Spleen (tissue), 11 donors: ENCODE results near the gene PGAP2. TPM values are rescaled to one million over a fixed set of nuclear protein-coding genes. Genes with fewer than 3 reads are reported as not detected.

Source experiments
- DNase-seq: peaks from one replicate; pipeline ENCODE4 v3.0.0-alpha.2; 2020
- H3K27ac ChIP-seq, 8 donors: fragments of 200-600 bp; sonication (generic) in 7 of 8; 1 replicate in 4 of 8; 2 replicates in 4 of 8; pipeline versions ENCODE4 v1.5.0 to v1.8.0; 2016 to 2021; ENCODE audit warnings: inconsistent platforms in 4 of 8, mild to moderate bottlenecking in 4 of 8, moderate library complexity in 1 of 8
- H3K27me3 ChIP-seq, 7 donors: fragments of 200-600 bp; sonication (generic) in 6 of 7; replicated peaks in 1 of 7; 1 replicate in 4 of 7; 2 replicates in 3 of 7; pipeline versions ENCODE4 v1.5.0 to v1.8.0; 2016 to 2021; ENCODE audit warnings: inconsistent platforms in 3 of 7, mild to moderate bottlenecking in 1 of 7
- H3K36me3 ChIP-seq, 6 donors: fragments of 200-600 bp; sonication (generic) in 5 of 6; 1 replicate in 4 of 6; 2 replicates in 2 of 6; pipeline versions ENCODE4 v1.5.0 to v1.8.0; 2016 to 2021; ENCODE audit warnings: inconsistent platforms in 2 of 6
- H3K4me1 ChIP-seq, 6 donors: fragments of 200-600 bp; sonication (generic) in 5 of 6; 1 replicate in 3 of 6; 2 replicates in 3 of 6; pipeline versions ENCODE4 v1.5.0 to v1.8.0; 2016 to 2021; ENCODE audit warnings: inconsistent platforms in 3 of 6
- H3K4me3 ChIP-seq, 8 donors: fragments of 200-600 bp; sonication (generic) in 7 of 8; 1 replicate in 4 of 8; 2 replicates in 4 of 8; pipeline versions ENCODE4 v1.5.0 to v1.8.0; 2016 to 2021; ENCODE audit warnings: inconsistent platforms in 4 of 8, mild to moderate bottlenecking in 4 of 8, moderate library complexity in 2 of 8
- H3K9me3 ChIP-seq, 8 donors: fragments of 200-600 bp; sonication (generic) in 7 of 8; 1 replicate in 4 of 8; 2 replicates in 4 of 8; pipeline versions ENCODE4 v1.5.0 to v1.8.0; 2016 to 2021; ENCODE audit warnings: inconsistent platforms in 4 of 8
- POLR2A ChIP-seq, 3 donors: fragments of 450-650 bp; IDR thresholded peaks; one replicate each; pipeline ENCODE4 v1.5.1; 2017; ENCODE audit warnings: antibody characterized with exemption in 3 of 3, mild to moderate bottlenecking in 1 of 3
- POLR2AphosphoS5 ChIP-seq, 3 donors: sonication (generic); formaldehyde crosslinking; IDR thresholded peaks; one replicate each; pipeline ENCODE4 v1.5.1; 2017; ENCODE audit warnings: antibody characterized with exemption in 3 of 3
- WGBS, 5 donors: extraction: QIAGEN DNeasy Blood & Tissue Kit in 3 of 5; methylation state at CpG; one replicate each; pipeline versions ENCODE4 v1.1.5 to v1.1.7; 2013 to 2018; 5-methylcytosine and 5-hydroxymethylcytosine counted together
- intact Hi-C: fragments of 100-400 bp; cut with DNase I; formaldehyde crosslinking; loops from one replicate; pipeline ENCODE4 v1.15.0; 2023; ENCODE audit warnings: low total_unique reads
- polyA plus RNA-seq, 3 donors: library from polyadenylated mRNA; stranded (reverse); fragments of 200-250 nt; gene quantifications; one replicate each; pipeline ENCODE4 v1.2.1, GENCODE V29; 2013
- total RNA-seq, 7 donors: library from RNA; depleted of rRNA in 3 of 7; stranded (reverse); fragments of >200 nt in 3 of 7; fragmentation: NEBNext Ultra II Directional in 4 of 7; extraction: Animal tissue kit (Norgen Biotek cat#: 25700) in 4 of 7; gene quantifications; one replicate each; pipeline versions ENCODE4 v1.1.0 to v1.2.1, GENCODE V29; 2016 to 2021
- TF ChIP-seq, protein P1 (sequence below), 11 experiments: fragments of 200-600 bp in 7 of 11; fragments of 450-650 bp in 4 of 11; sonication (generic) in 4 of 11; IDR thresholded peaks in 8 of 11; conservative IDR thresholded peaks in 3 of 11; 1 replicate in 7 of 11; 2 replicates in 4 of 11; pipeline versions ENCODE4 v1.4.0 to v1.8.0; 2016 to 2021; ENCODE audit warnings: antibody characterized with exemption in 11 of 11, inconsistent platforms in 4 of 11, mild to moderate bottlenecking in 1 of 11
- donor health status: healthy with polysubstance abuse.
- donor health status: DM: no; HTN: no; CAD: no; lungs with moderate emphysema.
- donor health status: DM: no; HTN: no; CAD: no.
- donor health status: Bipolar disorder and iron deficiency.
- donor health status: healthy.
- donor health status: DM: no; HTN: no; CAD: no.
- donor health status: DM: yes; HTN: yes; CAD: no.

Gene PGAP2
- total and polyA plus RNA-seq, 10 donors, result 10.7 to 22.2 (median 15.0) TPM

DNA sequence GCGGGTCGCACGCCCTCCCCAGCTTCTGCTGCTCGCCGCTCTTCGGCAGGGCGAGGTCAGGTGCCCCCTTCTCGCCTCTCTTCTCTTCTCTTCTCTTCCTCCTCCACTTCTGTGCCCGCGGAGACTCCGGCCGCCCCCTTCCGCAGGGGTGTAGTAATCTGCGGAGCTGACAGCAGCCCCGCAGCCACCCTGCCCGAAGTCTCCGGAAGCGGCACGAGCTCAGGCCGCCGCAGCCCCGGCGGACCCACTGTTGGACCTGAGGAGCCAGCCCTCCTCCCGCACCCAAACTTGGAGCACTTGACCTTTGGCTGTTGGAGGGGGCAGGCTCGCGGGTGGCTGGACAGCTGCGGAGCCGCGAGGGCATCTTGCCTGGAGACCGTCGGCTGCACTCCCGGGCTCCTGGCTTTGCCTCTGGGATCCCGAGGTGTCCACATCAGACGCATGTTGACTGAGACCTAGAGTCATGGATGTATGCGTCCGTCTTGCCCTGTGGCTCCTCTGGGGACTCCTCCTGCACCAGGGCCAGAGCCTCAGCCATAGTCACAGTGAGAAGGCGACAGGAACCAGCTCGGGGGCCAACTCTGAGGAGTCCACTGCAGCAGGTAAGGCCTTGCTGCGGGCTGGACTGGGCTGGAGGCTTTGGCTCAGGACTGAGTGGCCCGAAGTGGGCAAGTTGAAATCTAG lies 47.6 kb downstream of the PGAP2 start:
- Histone ChIP-seq H3K4me3 (peak overlapping the region; percentile 85 to 94 (median 92)), H3K4me1 (peaks cover 41 to 77% (median 69%) of the 10 kb centered on the region in 6 donors), H3K27ac (peak overlapping the region; percentile 85 to 100 (median 98)), H3K27me3 (no peaks in the 10 kb centered on the region), H3K9me3 (no peaks in the 10 kb centered on the region), H3K36me3 (no peaks in the 10 kb centered on the region)
- intact Hi-C loops, result loop anchor here (2.0 to 5.0 kb wide), 2 partner anchors 91 to 217 kb away; no protein-coding TSS in a partner anchor
- TF ChIP-seq, protein P1, sequence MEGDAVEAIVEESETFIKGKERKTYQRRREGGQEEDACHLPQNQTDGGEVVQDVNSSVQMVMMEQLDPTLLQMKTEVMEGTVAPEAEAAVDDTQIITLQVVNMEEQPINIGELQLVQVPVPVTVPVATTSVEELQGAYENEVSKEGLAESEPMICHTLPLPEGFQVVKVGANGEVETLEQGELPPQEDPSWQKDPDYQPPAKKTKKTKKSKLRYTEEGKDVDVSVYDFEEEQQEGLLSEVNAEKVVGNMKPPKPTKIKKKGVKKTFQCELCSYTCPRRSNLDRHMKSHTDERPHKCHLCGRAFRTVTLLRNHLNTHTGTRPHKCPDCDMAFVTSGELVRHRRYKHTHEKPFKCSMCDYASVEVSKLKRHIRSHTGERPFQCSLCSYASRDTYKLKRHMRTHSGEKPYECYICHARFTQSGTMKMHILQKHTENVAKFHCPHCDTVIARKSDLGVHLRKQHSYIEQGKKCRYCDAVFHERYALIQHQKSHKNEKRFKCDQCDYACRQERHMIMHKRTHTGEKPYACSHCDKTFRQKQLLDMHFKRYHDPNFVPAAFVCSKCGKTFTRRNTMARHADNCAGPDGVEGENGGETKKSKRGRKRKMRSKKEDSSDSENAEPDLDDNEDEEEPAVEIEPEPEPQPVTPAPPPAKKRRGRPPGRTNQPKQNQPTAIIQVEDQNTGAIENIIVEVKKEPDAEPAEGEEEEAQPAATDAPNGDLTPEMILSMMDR (IDR thresholded peaks at IDR 0.05 in 8 of 11, conservative IDR thresholded peaks at IDR 0.05 in 3 of 11), result peak in 1 of 11 experiments; percentile 19
- peak; percentile 40 to 83 (median 62) for TF ChIP-seq POLR2AphosphoS5 (IDR thresholded peaks at IDR 0.05)
- no peak for TF ChIP-seq POLR2A (IDR thresholded peaks at IDR 0.05)
- peak; percentile 95 for DNase-seq
- WGBS, 5 donors, result 1 to 2% (median 2%) methylated on average over 26 to 40 of the region's 40 CpGs

DNA sequence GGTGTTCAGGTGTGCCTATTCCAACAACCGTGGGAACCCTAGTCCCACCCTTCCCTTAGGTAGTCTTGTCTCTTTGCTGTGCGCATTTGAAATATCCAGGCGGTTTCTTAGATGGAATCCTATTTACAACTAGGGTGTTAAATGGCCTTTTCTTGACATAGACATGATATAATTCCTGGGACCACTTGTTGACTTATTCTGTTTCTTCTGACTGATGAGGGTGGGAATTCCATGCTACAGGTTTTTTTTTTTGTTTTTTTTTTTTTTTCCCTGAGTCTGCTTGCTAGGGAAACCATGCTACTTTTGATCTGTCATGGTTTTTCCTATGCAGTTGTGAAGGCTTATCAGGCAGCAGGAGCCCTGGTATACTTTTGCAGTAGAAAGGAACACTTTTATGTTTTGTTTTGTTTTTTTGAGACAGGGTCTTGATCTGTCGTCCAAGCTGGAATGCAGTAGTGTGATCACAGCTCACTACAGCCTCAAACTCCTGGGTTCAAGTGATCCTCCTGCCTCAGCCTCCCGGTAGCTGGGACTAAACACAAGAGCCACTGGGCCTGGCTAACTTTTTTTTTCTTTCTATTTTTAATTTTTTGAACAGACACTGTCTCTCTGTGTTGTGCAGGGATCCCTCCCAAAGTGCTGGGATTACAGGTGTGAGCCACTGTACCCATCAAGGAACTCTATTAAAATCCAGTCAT lies 48.6 kb downstream of the PGAP2 start:
- 50 to 69% (median 57%) methylated on average over 5 of the region's 5 CpGs for WGBS, 5 donors
- Histone ChIP-seq H3K27ac (peak overlapping the region; percentile 85 to 100 (median 98)), H3K9me3 (no peaks in the 10 kb centered on the region), H3K4me1 (peaks cover 48 to 88% (median 80%) of the 10 kb centered on the region in 6 donors), H3K27me3 (no peaks in the 10 kb centered on the region), H3K4me3 (peak overlapping the region; percentile 85 to 94 (median 92)), H3K36me3 (no peaks in the 10 kb centered on the region)
- TF ChIP-seq POLR2A (IDR thresholded peaks at IDR 0.05) (no peak), POLR2AphosphoS5 (IDR thresholded peaks at IDR 0.05) (no peak)
- TF ChIP-seq, protein P1 (IDR thresholded peaks at IDR 0.05 in 8 of 11, conservative IDR thresholded peaks at IDR 0.05 in 3 of 11), result no peak
- intact Hi-C loops, result loop anchor here (5.0 kb wide), 1 partner anchor 90 kb away; no protein-coding TSS in a partner anchor
- no peak for DNase-seq

DNA sequence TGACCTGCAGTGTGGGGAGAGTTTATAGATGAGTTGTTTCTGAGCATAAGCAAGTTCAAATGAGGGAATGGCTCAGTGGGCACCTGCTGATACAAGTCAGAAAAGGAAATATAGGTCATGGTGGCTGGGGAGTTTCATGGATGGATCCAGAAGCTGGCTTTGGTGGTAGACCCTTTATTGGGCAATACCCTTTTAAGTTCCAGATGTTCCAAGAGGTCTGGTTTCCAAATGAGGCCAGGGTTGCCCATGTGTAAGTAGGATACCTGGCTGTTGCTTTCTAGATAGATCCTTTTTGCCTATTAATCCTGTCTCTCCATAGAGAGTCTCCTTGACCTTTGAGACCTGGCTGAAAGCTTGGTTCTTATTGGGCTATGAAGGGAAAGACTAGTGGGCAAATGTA lies 49.3 kb downstream of the PGAP2 start:
- Histone ChIP-seq H3K4me1 (peaks cover 48 to 91% (median 84%) of the 10 kb centered on the region in 6 donors), H3K9me3 (no peaks in the 10 kb centered on the region), H3K4me3 (peak overlapping the region in 6 of 8 donors; percentile 85 to 94 (median 92)), H3K27me3 (no peaks in the 10 kb centered on the region), H3K27ac (peak overlapping the region in 5 of 8 donors; percentile 29 to 100 (median 99)), H3K36me3 (no peaks in the 10 kb centered on the region)
- intact Hi-C loops, result loop anchor here (5.0 kb wide), 1 partner anchor 90 kb away; no protein-coding TSS in a partner anchor
- TF ChIP-seq, protein P1 (IDR thresholded peaks at IDR 0.05 in 8 of 11, conservative IDR thresholded peaks at IDR 0.05 in 3 of 11), result no peak
- TF ChIP-seq POLR2AphosphoS5 (IDR thresholded peaks at IDR 0.05), result no peak
- no peak for TF ChIP-seq POLR2A (IDR thresholded peaks at IDR 0.05)
- no peak for DNase-seq
